HCT116 (cell line): Measurements from ENCODE around the gene ENTR1. TPM values are rescaled to one million over a fixed set of nuclear protein-coding genes. Genes with fewer than 3 reads are reported as not detected.
"Not testable (repeated sequence)": the region's sequence is repeated elsewhere in the genome, so short reads cannot be mapped to it uniquely, and the experiment has no call there.

Experiments
- ATAC-seq: fragments of 200-7000 bp; cut with Tn5 transposase; 2 replicates; pipeline ENCODE4 v1.9.1; 2020; ENCODE audit warnings: mild to moderate bottlenecking, moderate library complexity
- BruUV-seq: library from RNA; stranded (reverse); fragments of 400-500 nt; replicated peaks from 2 replicates; lab custom pipeline; 2021; lab: Mats Ljungman, UMichigan
- CTCF ChIA-PET: fragments of 300-600 bp; sonication (Branson Sonifier 250); formaldehyde crosslinking; loops from one replicate; lab custom pipeline; 2021; ENCODE audit warnings: antibody characterized with exemption; lab: Charles Lee
- POLR2A ChIA-PET: fragments of 300-600, 350-600 bp; sonication (Branson Sonifier 250); formaldehyde crosslinking; loops from one replicate; lab custom pipeline; 2021; ENCODE audit warnings: antibody characterized with exemption; lab: Charles Lee
- RAD21 ChIA-PET, 2 experiments: fragments of 300-600 bp; sonication (Branson Sonifier 250); formaldehyde crosslinking; loops; one replicate each; lab custom pipeline; 2023; ENCODE audit warnings: low total read pairs in 2 of 2; ENCODE audit not compliant: uncharacterized antibody in 2 of 2, unreplicated experiment in 2 of 2, low non-redundant PET in 1 of 2; lab: Charles Lee
- DNase-seq: peaks from one replicate; pipeline ENCODE4 v3.0.0-alpha.2; 2010; ENCODE audit warnings: low read depth, low spot score
- H2AFZ ChIP-seq: fragments of 200-600 bp; shearing (Covaris generic), sonication (generic); 2 replicates; pipeline ENCODE4 v1.6.1; 2017; ENCODE audit warnings: low read depth, mixed run types, mixed read lengths, antibody characterized with exemption, low read length; ENCODE audit not compliant: poor library complexity, severe bottlenecking
- H3K27ac ChIP-seq: 2 replicates; pipeline ENCODE4 v1.5.1; 2012; ENCODE audit warnings: low read depth, low read length
- H3K27me3 ChIP-seq: fragments of 200-600 bp; sonication (generic); 2 replicates; pipeline ENCODE4 v1.6.1; 2016; ENCODE audit warnings: mixed run types, low read length, mixed read lengths; ENCODE audit not compliant: insufficient read depth
- H3K36me3 ChIP-seq, 2 experiments: fragments of 200-500 bp in 1 of 2; fragments of 200-600 bp in 1 of 2; sonication (Bioruptor generic) in 1 of 2; sonication (generic) in 1 of 2; 2 replicates each; pipeline versions ENCODE4 v1.5.1 to v1.6.1; 2014 to 2016; ENCODE audit warnings: low read length in 2 of 2, inconsistent platforms in 1 of 2, mixed read lengths in 1 of 2, mixed run types in 1 of 2; ENCODE audit not compliant: insufficient read depth in 2 of 2, control insufficient read depth in 1 of 2
- H3K4me1 ChIP-seq, 2 experiments: fragments of 200-600 bp in 1 of 2; sonication (generic) in 1 of 2; 2 replicates each; pipeline versions ENCODE4 v1.5.1 to v1.6.1; 2012 to 2017; ENCODE audit warnings: low read length in 2 of 2, inconsistent platforms in 1 of 2, mild to moderate bottlenecking in 1 of 2, mixed read lengths in 1 of 2, mixed run types in 1 of 2, moderate library complexity in 1 of 2; ENCODE audit not compliant: insufficient read depth in 2 of 2, control insufficient read depth in 1 of 2
- H3K4me2 ChIP-seq: fragments of 200-600 bp; sonication (generic); 2 replicates; pipeline ENCODE4 v1.6.1; 2017; ENCODE audit warnings: mixed run types, low read length, mixed read lengths
- H3K4me3 ChIP-seq, 2 experiments: fragments of 200-600 bp in 1 of 2; sonication (generic) in 1 of 2; replicated peaks in 1 of 2; 2 replicates each; pipeline ENCODE4 v1.5.1; 2011 to 2016; ENCODE audit warnings: low read length in 2 of 2, control low read depth in 1 of 2, low read depth in 1 of 2, mild to moderate bottlenecking in 1 of 2, mixed read lengths in 1 of 2, mixed run types in 1 of 2
- H3K79me2 ChIP-seq: fragments of 200-600 bp; sonication (generic); 2 replicates; pipeline ENCODE4 v1.6.1; 2017; ENCODE audit warnings: mild to moderate bottlenecking, mixed run types, low read length, moderate library complexity, mixed read lengths; ENCODE audit not compliant: insufficient read depth
- H3K9ac ChIP-seq: fragments of 200-600 bp; sonication (generic); 2 replicates; pipeline ENCODE4 v1.6.1; 2016; ENCODE audit warnings: low read length, mixed read lengths
- H3K9me2 ChIP-seq: fragments of 200-600 bp; sonication (generic), shearing (Covaris generic); 2 replicates; pipeline ENCODE4 v1.6.1; 2017; ENCODE audit warnings: mixed run types, mild to moderate bottlenecking, moderate library complexity; ENCODE audit not compliant: insufficient read depth
- H3K9me3 ChIP-seq, 2 experiments: fragments of 200-500 bp in 1 of 2; fragments of 200-600 bp in 1 of 2; sonication (Bioruptor generic) in 1 of 2; sonication (generic) in 1 of 2; 2 replicates each; pipeline ENCODE4 v1.6.1; 2014 to 2017; ENCODE audit warnings: low read length in 2 of 2, mixed read lengths in 2 of 2, inconsistent platforms in 1 of 2, low read depth in 1 of 2, mild to moderate bottlenecking in 1 of 2, mixed run types in 1 of 2, moderate library complexity in 1 of 2; ENCODE audit not compliant: control insufficient read depth in 1 of 2, insufficient read depth in 1 of 2
- H4K20me1 ChIP-seq: fragments of 200-600 bp; sonication (generic), shearing (Covaris generic); 2 replicates; pipeline ENCODE4 v1.6.1; 2017; ENCODE audit warnings: mixed run types, mild to moderate bottlenecking, moderate library complexity; ENCODE audit not compliant: insufficient read depth
- CTCF ChIP-seq, 3 experiments: fragments of 200-600 bp in 1 of 3; sonication (generic) in 1 of 3; IDR thresholded peaks in 2 of 3; conservative IDR thresholded peaks in 1 of 3; 2 replicates each; pipeline ENCODE4 v1.5.1; 2012 to 2017; ENCODE audit warnings: low read depth in 2 of 3, low read length in 2 of 3, antibody characterized with exemption in 1 of 3, borderline replicate concordance in 1 of 3, control low read depth in 1 of 3, mild to moderate bottlenecking in 1 of 3, mixed read lengths in 1 of 3, mixed run types in 1 of 3, moderate library complexity in 1 of 3; ENCODE audit not compliant: insufficient read depth in 1 of 3
- EZH2 ChIP-seq: fragments of 200-600 bp; sonication (generic); IDR thresholded peaks from 2 replicates; pipeline ENCODE4 v1.6.1; 2017; ENCODE audit warnings: antibody characterized with exemption, mixed run types
- JUND ChIP-seq: IDR thresholded peaks from 2 replicates; pipeline ENCODE4 v1.6.1; 2012
- RAD21 ChIP-seq: IDR thresholded peaks from 2 replicates; pipeline ENCODE4 v1.6.1; 2012; ENCODE audit warnings: low read depth, mild to moderate bottlenecking
- ZFX ChIP-seq: fragments of 450-650 bp; IDR thresholded peaks from 2 replicates; pipeline ENCODE4 v1.6.1; 2017
- intact Hi-C: fragments of 100-400 bp; cut with micrococcal nuclease; formaldehyde crosslinking; loops from 2 replicates; pipeline ENCODE4 v1.10.0; 2022
- total RNA-seq: library from RNA; stranded (reverse); gene quantifications from one replicate; pipeline ENCODE4 v1.2.1, GENCODE V29; 2021; ENCODE audit not compliant: unreplicated experiment
- TF ChIP-seq, protein P1 (sequence below): IDR thresholded peaks from 2 replicates; pipeline ENCODE4 v1.6.1; 2012

The ENTR1 gene
- total RNA-seq, 1 experiment from 2014 or later = 119 TPM

GRCh38 chr9:136425367-136425766 is 15.0 kb upstream of the ENTR1 start:
- H3K9ac ChIP-seq, RAD21 ChIA-PET, H3K4me1 ChIP-seq, H3K9me2 ChIP-seq, BruUV-seq, ATAC-seq, H3K9me3 ChIP-seq, H3K79me2 ChIP-seq, POLR2A ChIA-PET, intact Hi-C loops, H4K20me1 ChIP-seq, H3K27me3 ChIP-seq, H2AFZ ChIP-seq, H3K4me2 ChIP-seq, DNase-seq, H3K4me3 ChIP-seq, H3K27ac ChIP-seq: not testable (repeated sequence)
- peaks cover 18 to 27% of the 10 kb centered on the region in 2 experiments; a peak in 3 of 4 replicates for H3K36me3 ChIP-seq
- CTCF ChIA-PET = interaction anchor here (1.1 kb wide), 1 partner anchor 206 kb away, joined by 4 read pairs; no protein-coding TSS in a partner anchor

- Histone ChIP-seq H3K9ac (no peak overlapping the region), H3K27ac (no peak overlapping the region), H3K27me3 (no peaks in the 10 kb centered on the region), H3K9me3 (no peaks in the 10 kb centered on the region), H3K4me1 (no peaks in the 10 kb centered on the region), H3K79me2 (no peaks in the 10 kb centered on the region), H2AFZ (no peak overlapping the region), H3K9me2 (no peaks in the 10 kb centered on the region), H4K20me1 (no peaks in the 10 kb centered on the region), H3K4me2 (no peak overlapping the region), H3K4me3 (no peak overlapping the region), H3K36me3 (peaks cover 18 to 28% of the 10 kb centered on the region in 2 experiments; a peak in 3 of 4 replicates)
- CTCF ChIA-PET = interaction anchor here (1.0 to 1.1 kb wide), 2 partner anchors 11 to 207 kb away, joined by 3 to 4 read pairs; no protein-coding TSS in a partner anchor
- TF ChIP-seq ZFX (no peak), JUND (no peak), CTCF (IDR thresholded peaks at IDR 0.05 in 2 of 3, conservative IDR thresholded peaks at IDR 0.05 in 1 of 3; ENCODE audit: borderline replicate concordance in 1 of 3, insufficient read depth in 1 of 3, low read depth in 2 of 3, low read length in 2 of 3) (no peak), EZH2 (no peak), RAD21 (no peak)
- TF ChIP-seq, protein P1, sequence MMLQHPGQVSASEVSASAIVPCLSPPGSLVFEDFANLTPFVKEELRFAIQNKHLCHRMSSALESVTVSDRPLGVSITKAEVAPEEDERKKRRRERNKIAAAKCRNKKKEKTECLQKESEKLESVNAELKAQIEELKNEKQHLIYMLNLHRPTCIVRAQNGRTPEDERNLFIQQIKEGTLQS = no peak
- ATAC-seq (no peak), DNase-seq (no peak)
- RAD21 ChIA-PET = no interaction called here
- no TSS peak for BruUV-seq
- POLR2A ChIA-PET = no interaction called here
- intact Hi-C loops = no loop called here
These were observed 14.4 kb upstream of the ENTR1 start for GRCh38 chr9:136424750-136425362.
